Stimulated activated CD4-positive, alpha-beta T cell treated with anti-CD3 and anti-CD28 coated beads, Interleukin-15, amount 100 ng/mL, for 1 hour (primary cell): ENCODE measurements around the gene LRP2.

ENCODE experiments used
- DNase-seq, 2 donors: peaks; one replicate each; pipeline ENCODE4 v3.0.0-alpha.2; 2020; ENCODE audit warnings: low read depth in 1 of 2, low spot score in 1 of 2

Gene LRP2

GRCh38 chr2:169094676-169095075, 267.7 kb downstream of the LRP2 start:
- DNase-seq, result no peak

GRCh38 chr2:169093535-169093934, 268.8 kb downstream of the LRP2 start:
- DNase-seq, result no peak

- DNase-seq, result no peak
These were observed 270.4 kb downstream of the LRP2 start for GRCh38 chr2:169091761-169092519.

- DNase-seq, result no peak
These were observed 271.1 kb downstream of the LRP2 start for GRCh38 chr2:169091256-169091655.

- DNase-seq, result no peak
These were observed 272.1 kb downstream of the LRP2 start for GRCh38 chr2:169090133-169090820.

- no peak for DNase-seq
These were observed 273.2 kb downstream of the LRP2 start for GRCh38 chr2:169089182-169089581.

- DNase-seq, result no peak
These were observed 274.5 kb downstream of the LRP2 start for GRCh38 chr2:169087757-169088379.

GRCh38 chr2:169086893-169087467, 275.4 kb downstream of the LRP2 start:
- no peak for DNase-seq

GRCh38 chr2:169082995-169083394, 279.3 kb downstream of the LRP2 start:
- no peak for DNase-seq

DNA sequence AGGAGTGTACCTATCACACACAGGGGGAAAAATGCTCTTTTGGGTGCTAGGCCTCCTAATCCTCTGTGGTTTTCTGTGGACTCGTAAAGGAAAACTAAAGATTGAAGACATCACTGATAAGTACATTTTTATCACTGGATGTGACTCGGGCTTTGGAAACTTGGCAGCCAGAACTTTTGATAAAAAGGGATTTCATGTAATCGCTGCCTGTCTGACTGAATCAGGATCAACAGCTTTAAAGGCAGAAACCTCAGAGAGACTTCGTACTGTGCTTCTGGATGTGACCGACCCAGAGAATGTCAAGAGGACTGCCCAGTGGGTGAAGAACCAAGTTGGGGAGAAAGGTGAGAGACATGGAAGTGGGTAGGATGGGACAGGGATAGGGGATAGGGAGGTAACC, 280.8 kb downstream of the LRP2 start:
- DNase-seq, result no peak

- DNase-seq, result no peak
These were observed 281.9 kb downstream of the LRP2 start for GRCh38 chr2:169080250-169081069.

DNA sequence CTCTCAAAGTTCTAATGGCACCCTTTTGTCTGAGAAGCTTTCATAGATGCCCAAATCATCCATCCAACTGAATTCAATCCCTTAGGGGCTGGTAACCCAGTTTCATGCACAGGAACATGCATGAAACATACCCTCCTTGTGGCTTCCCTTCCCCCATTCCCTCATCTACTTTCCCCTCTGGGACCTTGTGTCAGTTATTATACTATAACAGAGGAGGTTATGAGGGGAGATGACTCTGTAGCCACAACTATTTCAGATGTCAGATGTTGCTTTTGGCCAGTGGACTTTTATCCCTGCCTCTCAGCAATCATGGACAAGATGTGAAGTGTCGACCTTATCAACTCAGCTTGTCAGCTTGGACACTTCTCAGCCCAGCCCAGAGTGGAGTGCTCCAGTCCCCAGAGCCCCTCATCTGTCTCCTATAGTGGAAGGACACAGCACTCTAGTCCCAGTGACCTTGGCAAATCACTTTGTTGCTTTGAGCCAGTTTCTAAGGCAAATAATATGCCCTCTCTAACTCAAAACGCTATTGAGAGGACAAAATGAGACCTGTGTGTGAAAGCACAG, 284.6 kb downstream of the LRP2 start:
- no peak for DNase-seq
